K562 (cell line): ENCODE results near the gene NELFE. TPM values are rescaled to one million over a fixed set of nuclear protein-coding genes. Genes with fewer than 3 reads are reported as not detected.

ENCODE experiments used
- CREB5 ChIP-seq: fragments of 250-450 bp; sonication (Bioruptor Pico); IDR thresholded peaks from 2 replicates; pipeline ENCODE4 v1.5.0; 2020; ENCODE audit warnings: mild to moderate bottlenecking
- ETS1 ChIP-seq: conservative IDR thresholded peaks from 2 replicates; pipeline ENCODE4 v1.6.1; 2011; ENCODE audit warnings: low read depth, mild to moderate bottlenecking, low read length; ENCODE audit not compliant: control insufficient read depth
- FOXK1 ChIP-seq: sonication (generic); formaldehyde crosslinking; IDR thresholded peaks from 2 replicates; pipeline ENCODE4 v1.8.0; 2022; ENCODE audit warnings: missing genetic modification reagents, mild to moderate bottlenecking, borderline replicate concordance
- FUS ChIP-seq: fragments of 200-400 bp; formaldehyde crosslinking; optimal IDR thresholded peaks from 2 replicates; pipeline ENCODE3; 2017; ENCODE audit warnings: low read depth, low read length
- GATA2 ChIP-seq: sonication (generic); formaldehyde crosslinking; IDR thresholded peaks from 2 replicates; pipeline ENCODE4 v1.4.0; 2020; ENCODE audit warnings: mild to moderate bottlenecking, missing genetic modification reagents
- HCFC1 ChIP-seq: IDR thresholded peaks from 2 replicates; pipeline ENCODE4 v1.6.1; 2012; ENCODE audit warnings: low read depth, low read length, improper control_type of control experiment
- HDAC3 ChIP-seq: fragments of 450-650 bp; IDR thresholded peaks from 2 replicates; pipeline ENCODE4 v1.6.1; 2018; ENCODE audit warnings: borderline replicate concordance, mild to moderate bottlenecking, moderate library complexity; ENCODE audit not compliant: partially characterized antibody
- HDAC6 ChIP-seq: IDR thresholded peaks from 2 replicates; pipeline ENCODE4 v1.6.1; 2012; ENCODE audit warnings: low read depth, mild to moderate bottlenecking, control low read depth, inconsistent platforms, low read length, moderate library complexity
- HNRNPH1 ChIP-seq: fragments of 200-400 bp; formaldehyde crosslinking; optimal IDR thresholded peaks from 2 replicates; pipeline ENCODE3; 2017; ENCODE audit warnings: low read depth, mild to moderate bottlenecking, low read length, moderate library complexity
- LCOR ChIP-seq: sonication (generic); formaldehyde crosslinking; IDR thresholded peaks from 2 replicates; pipeline ENCODE4 v1.8.0; 2022; ENCODE audit warnings: mild to moderate bottlenecking, missing genetic modification reagents
- NCOR1 ChIP-seq: fragments of 450-650 bp; IDR thresholded peaks from 2 replicates; pipeline ENCODE4 v1.6.1; 2016; ENCODE audit warnings: mild to moderate bottlenecking, moderate library complexity
- OTX1 ChIP-seq: fragments of 450-650 bp; formaldehyde crosslinking; IDR thresholded peaks from 2 replicates; pipeline ENCODE4 v1.4.0; 2022; ENCODE audit warnings: mild to moderate bottlenecking
- PRMT5 ChIP-seq: sonication (generic); formaldehyde crosslinking; IDR thresholded peaks from 2 replicates; pipeline ENCODE4 v1.5.0; 2020; ENCODE audit warnings: missing genetic modification reagents
- RFX1 ChIP-seq: fragments of 450-650 bp; IDR thresholded peaks from 2 replicates; pipeline ENCODE4 v1.6.1; 2016; ENCODE audit warnings: mild to moderate bottlenecking, moderate library complexity
- SMARCB1 ChIP-seq: IDR thresholded peaks from 2 replicates; pipeline ENCODE4 v1.6.1; 2011; ENCODE audit warnings: improper control_type of control experiment, low read depth; ENCODE audit not compliant: insufficient read length
- XRCC3 ChIP-seq: fragments of 450-650 bp; IDR thresholded peaks from 2 replicates; pipeline ENCODE4 v1.6.1; 2017; ENCODE audit warnings: mild to moderate bottlenecking, moderate library complexity
- ZNF551 ChIP-seq: fragments of 250-450 bp; sonication (Bioruptor Pico); IDR thresholded peaks from 2 replicates; pipeline ENCODE4 v1.5.0; 2021; ENCODE audit warnings: mild to moderate bottlenecking, moderate library complexity
- ZNF639 ChIP-seq, 2 experiments: fragments of 200-800 bp in 1 of 2; sonication (Bioruptor generic) in 1 of 2; sonication (generic) in 1 of 2; formaldehyde crosslinking in 1 of 2; IDR thresholded peaks in 1 of 2; conservative IDR thresholded peaks in 1 of 2; 2 replicates each; pipeline versions ENCODE4 v1.5.0 to v1.6.1; 2016 to 2020; ENCODE audit warnings: missing compliant biosample characterization in 1 of 2, missing genetic modification characterization in 1 of 2, missing genetic modification reagents in 1 of 2
- polyA plus RNA-seq, 8 experiments: library from polyadenylated mRNA; depleted of rRNA in 4 of 8; stranded (reverse) in 5 of 8; unstranded in 3 of 8; fragments of >200 nt; fragmentation: Nextera tagmentation in 2 of 8; fragmentation: Illumina TruSeq in 1 of 8; extraction: Ambion mirVana in 2 of 8; extraction: Trizol in 1 of 8; gene quantifications; 2 replicates each; pipeline versions ENCODE4 v1.2.1 to v1.2.3, GENCODE V29; 2011 to 2014; ENCODE audit warnings: inconsistent platforms in 1 of 8, missing spikeins in 1 of 8
- total RNA-seq, 7 experiments: library from RNA; depleted of rRNA in 6 of 7; stranded (reverse); fragments of >200 nt in 6 of 7; fragmentation: Illumina TruSeq in 2 of 7; extraction: Trizol in 2 of 7; gene quantifications; 2 replicates each; pipeline versions ENCODE4 v1.2.1 to v1.2.3, GENCODE V29; 2011 to 2021; ENCODE audit warnings: low replicate concordance in 1 of 7

NELFE gene
- total and polyA plus RNA-seq, 9 of the 15 experiments (the other 6 are each of a cell fraction or from before 2014, with no cell fraction given), result 15.2 to 157 (median 91.5) TPM

GRCh38 chr6:31972709-31973350 lies 14.1 kb upstream of the NELFE start (continued):
- TF ChIP-seq CREB5 (CRISPR knock-in tag), result 0 out of 2 replicates have a peak, but pooled peaks have one; percentile 38
- no peak for TF ChIP-seq HDAC6
- no peak for TF ChIP-seq PRMT5 (CRISPR knock-in tag)
- peak; percentile 14 for TF ChIP-seq HDAC3
- TF ChIP-seq RFX1, result no peak
- no peak for TF ChIP-seq ETS1
- no peak for TF ChIP-seq HCFC1
- TF ChIP-seq OTX1 (CRISPR knock-in tag), result peak; percentile 87
- TF ChIP-seq ZNF551, result no peak
- TF ChIP-seq XRCC3, result no peak
- TF ChIP-seq SMARCB1, result no peak
- peak; percentile 33; the same call in 1 of the 2 replicates for TF ChIP-seq NCOR1
- peak; percentile 86; the same call in 1 of the 2 replicates for TF ChIP-seq FOXK1 (CRISPR knock-in tag)
- TF ChIP-seq ZNF639 (CRISPR knock-in tag; conservative IDR thresholded peaks at IDR 0.05 in 1 of 2, IDR thresholded peaks at IDR 0.05 in 1 of 2), result no peak
- TF ChIP-seq GATA2 (CRISPR knock-in tag), result peak; percentile 31; the same call in 1 of the 2 replicates
- no peak for TF ChIP-seq HNRNPH1
- peak; percentile 90 for TF ChIP-seq LCOR (CRISPR knock-in tag)
- no peak for TF ChIP-seq FUS
